ENCODE data around the gene ACTRT2. TPM values are rescaled to one million over a fixed set of nuclear protein-coding genes. Genes with fewer than 3 reads are reported as not detected.

Gene ACTRT2
- total and polyA plus RNA-seq, 2 of the 8 experiments (the other 6 are each of a cell fraction or from before 2014, with no cell fraction given) = not detected

DNA sequence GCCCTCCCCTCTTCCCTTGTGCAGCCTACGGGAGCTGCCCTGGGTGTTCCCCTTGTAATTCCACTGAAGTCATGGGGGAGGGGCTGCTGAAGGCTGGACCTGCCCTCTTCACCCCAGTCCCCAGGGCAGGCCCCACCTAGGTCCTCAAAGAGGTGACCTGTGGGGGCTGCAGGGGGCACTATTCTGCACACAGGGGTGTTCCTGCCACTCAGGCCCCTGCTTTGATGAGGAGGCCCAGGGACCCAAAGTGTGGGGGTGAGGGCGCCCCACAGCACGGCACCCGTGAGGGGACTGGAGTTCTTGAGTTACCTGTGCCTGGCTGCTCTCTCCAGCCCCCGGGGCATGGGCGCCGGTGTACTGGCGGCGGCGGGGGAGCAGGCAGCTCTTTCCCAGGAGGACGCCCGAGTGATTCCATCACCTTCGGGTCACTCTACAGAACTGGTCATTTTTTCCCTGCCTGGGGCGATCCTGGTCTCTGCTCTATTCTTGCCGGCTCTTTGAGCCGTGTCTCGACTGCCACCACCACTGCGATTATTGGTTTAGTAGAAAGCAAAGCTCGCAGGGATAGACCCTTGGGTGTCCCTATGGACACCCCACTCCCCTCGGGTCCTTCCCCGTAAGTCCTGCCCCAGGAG, 40.8 kb downstream of the ACTRT2 start:
- WGBS, 2 experiments (ENCODE audit: extremely low coverage in 1 of 2, insufficient coverage in 1 of 2, insufficient read length in 1 of 2, insufficient replicate concordance in 2 of 2, low coverage in 1 of 2, low lambda C conversion rate in 2 of 2, missing lambda C conversion rate in 1 of 2) = 57% methylated on average over 19 of the region's 21 CpGs; no CpG with 5 or more reads in 1 of the 2 experiments
- H3K23ac ChIP-seq (ENCODE audit: insufficient read length) = no peak overlapping the region
- POLR2A ChIA-PET (ENCODE audit: partially characterized antibody) = no interaction called here

More for the DNA sequence above, 40.8 kb downstream of the ACTRT2 start:
- Histone ChIP-seq H3K79me1 (ENCODE audit: low read depth, low read length) (no peaks in the 10 kb centered on the region), H2BK5ac (ENCODE audit: low read depth, low read length) (no peak overlapping the region), H4K20me1 (replicated peaks in 1 of 2; ENCODE audit: control insufficient read depth in 1 of 2, insufficient read depth in 2 of 2, low read length in 2 of 2) (peaks cover 0 to 12% of the 10 kb centered on the region in 2 experiments), H3K56ac (replicated peaks; ENCODE audit: insufficient read length, low read depth, low read length) (no peak overlapping the region), H3K18ac (ENCODE audit: extremely low read depth, low read length) (no peak overlapping the region), H3K4me3 (ENCODE audit: extremely low read depth in 1 of 4, insufficient read depth in 2 of 4, low read depth in 3 of 4, low read length in 4 of 4) (peak overlapping the region in 2 of 4 experiments; percentile 15 to 59; a peak in 4 of 8 replicates), H3K36me3 (ENCODE audit: control insufficient read depth in 2 of 4, insufficient read depth in 4 of 4, low read length in 3 of 4) (peaks cover 0 to under 1% (median 0%) of the 10 kb centered on the region in 4 experiments; a peak in 1 of 8 replicates), H3K79me2 (ENCODE audit: control insufficient read depth in 1 of 2, insufficient read depth in 2 of 2, low read length in 2 of 2) (no peaks in the 10 kb centered on the region), H4K5ac (ENCODE audit: insufficient read length, low read depth, low read length) (no peak overlapping the region), H3K9ac (replicated peaks in 1 of 4; ENCODE audit: extremely low read depth in 1 of 4, low read depth in 3 of 4, low read length in 3 of 4) (no peak overlapping the region), H2BK12ac (ENCODE audit: low read depth, low read length) (no peak overlapping the region), H4K8ac (ENCODE audit: extremely low read depth, insufficient read depth, low read length) (no peak overlapping the region), H2AK5ac (ENCODE audit: low read depth, low read length) (no peak overlapping the region), H2BK20ac (ENCODE audit: low read length) (no peak overlapping the region), H3K4ac (replicated peaks; ENCODE audit: insufficient read length, low read depth, low read length) (no peak overlapping the region), H2BK15ac (ENCODE audit: low read length) (no peak overlapping the region), H3K14ac (ENCODE audit: insufficient read length) (no peak overlapping the region), H3K27me3 (replicated peaks in 1 of 4; ENCODE audit: control insufficient read depth in 3 of 4, extremely low read depth in 1 of 4, insufficient read depth in 3 of 4, low read length in 3 of 4) (peaks cover 57 to 68% (median 66%) of the 10 kb centered on the region in 4 experiments), H3K27ac (ENCODE audit: low read depth, low read length) (no peak overlapping the region), H3K23me2 (ENCODE audit: low read depth, low read length) (peaks cover 4% of the 10 kb centered on the region; the same call in 1 of the 2 replicates), H3K9me3 (ENCODE audit: insufficient read depth in 2 of 2, low read depth in 1 of 2, low read length in 1 of 2) (peaks cover 0 to 4% of the 10 kb centered on the region in 2 experiments; a peak in 1 of 4 replicates), H3K4me1 (replicated peaks in 1 of 4; ENCODE audit: control insufficient read depth in 3 of 4, insufficient read depth in 4 of 4, low read length in 3 of 4) (peaks cover 0 to 24% (median 11%) of the 10 kb centered on the region in 4 experiments; a peak in 4 of 7 replicates), H2BK120ac (replicated peaks; ENCODE audit: low read depth, low read length) (no peak overlapping the region), H4K91ac (replicated peaks; ENCODE audit: insufficient read length, low read length) (no peak overlapping the region), H2AFZ (ENCODE audit: low read length) (no peak overlapping the region), H3K4me2 (ENCODE audit: insufficient read depth in 1 of 2, low read depth in 2 of 2, low read length in 2 of 2) (peak overlapping the region; percentile 69 to 74)
- CTCF ChIA-PET (ENCODE audit: partially characterized antibody) = interaction anchor here (0.5 to 1.1 kb wide), 5 partner anchors 12 to 506 kb away, joined by 3 read pairs; partner anchors contain the start of gene TNFRSF14
- TF ChIP-seq, protein P1, sequence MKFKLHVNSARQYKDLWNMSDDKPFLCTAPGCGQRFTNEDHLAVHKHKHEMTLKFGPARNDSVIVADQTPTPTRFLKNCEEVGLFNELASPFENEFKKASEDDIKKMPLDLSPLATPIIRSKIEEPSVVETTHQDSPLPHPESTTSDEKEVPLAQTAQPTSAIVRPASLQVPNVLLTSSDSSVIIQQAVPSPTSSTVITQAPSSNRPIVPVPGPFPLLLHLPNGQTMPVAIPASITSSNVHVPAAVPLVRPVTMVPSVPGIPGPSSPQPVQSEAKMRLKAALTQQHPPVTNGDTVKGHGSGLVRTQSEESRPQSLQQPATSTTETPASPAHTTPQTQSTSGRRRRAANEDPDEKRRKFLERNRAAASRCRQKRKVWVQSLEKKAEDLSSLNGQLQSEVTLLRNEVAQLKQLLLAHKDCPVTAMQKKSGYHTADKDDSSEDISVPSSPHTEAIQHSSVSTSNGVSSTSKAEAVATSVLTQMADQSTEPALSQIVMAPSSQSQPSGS (IDR thresholded peaks at IDR 0.05; ENCODE audit: low read length) = no peak
- TF ChIP-seq NANOG (IDR thresholded peaks at IDR 0.05; ENCODE audit: insufficient read depth, low read depth, low read length, poor library complexity, severe bottlenecking) (no peak), SRF (IDR thresholded peaks at IDR 0.05; ENCODE audit: low read depth, low read length) (no peak)
- FAIRE-seq (no peak), DNase-seq (ENCODE audit: low read depth in 1 of 2, low spot score in 2 of 2) (peak in 1 of 2 experiments; percentile 47)

Data from H1 (cell line).